Type B pancreatic cell (in vitro differentiated cells): ENCODE data around the gene GNLY. TPM values are rescaled to one million over a fixed set of nuclear protein-coding genes. Genes with fewer than 3 reads are reported as not detected.

Source experiments
- DNase-seq: peaks from one replicate; pipeline ENCODE4 v3.0.0; 2021; ENCODE audit warnings: mixed read lengths; ENCODE audit not compliant: unreplicated experiment; ENCODE audit errors: extremely low spot score
- H3K27ac Mint-ChIP-seq: 2 replicates; pipeline ENCODE4 v1.8.0; 2021; ENCODE audit warnings: mild to moderate bottlenecking, mixed read lengths
- H3K27me3 Mint-ChIP-seq: 2 replicates; pipeline ENCODE4 v1.8.0; 2021; ENCODE audit warnings: mixed read lengths
- H3K36me3 Mint-ChIP-seq: 2 replicates; pipeline ENCODE4 v1.8.0; 2021; ENCODE audit warnings: mixed read lengths
- H3K4me1 Mint-ChIP-seq: one replicate; pipeline ENCODE4 v1.8.0; 2021; ENCODE audit warnings: mixed read lengths; ENCODE audit not compliant: unreplicated experiment
- H3K4me3 Mint-ChIP-seq: 2 replicates; pipeline ENCODE4 v1.8.0; 2021; ENCODE audit warnings: mild to moderate bottlenecking, mixed read lengths
- H3K9me3 Mint-ChIP-seq: 2 replicates; pipeline ENCODE4 v1.8.0; 2021; ENCODE audit warnings: mixed read lengths
- CTCF ChIP-seq: fragments of 200-600 bp; sonication (generic); conservative IDR thresholded peaks from 2 replicates; pipeline ENCODE4 v1.5.0; 2021; ENCODE audit warnings: antibody characterized with exemption, mild to moderate bottlenecking
- total RNA-seq: library from RNA; stranded (reverse); gene quantifications from 2 replicates; pipeline ENCODE4 v1.2.1, GENCODE V29; 2021; ENCODE audit warnings: low replicate concordance

GNLY gene
- total RNA-seq, 1 donor from 2014 or later = not detected

GRCh38 chr2:85743304-85743978 is 49.3 kb downstream of the GNLY start:
- Mint-ChIP-seq H3K27me3 (peaks cover 39% of the 10 kb centered on the region), H3K36me3 (no peaks in the 10 kb centered on the region), H3K4me1 (peaks cover 46% of the 10 kb centered on the region), H3K4me3 (no peak overlapping the region), H3K9me3 (no peaks in the 10 kb centered on the region), H3K27ac (no peak overlapping the region)
- TF ChIP-seq CTCF = no peak
- no peak for DNase-seq

GRCh38 chr2:85744055-85744454 is 49.9 kb downstream of the GNLY start:
- peak overlapping the region; percentile 36 for H3K27ac Mint-ChIP-seq
- peaks cover 44% of the 10 kb centered on the region for H3K4me1 Mint-ChIP-seq
- no peak for TF ChIP-seq CTCF
- no peak for DNase-seq
- H3K9me3 Mint-ChIP-seq = no peaks in the 10 kb centered on the region
- no peak overlapping the region for H3K4me3 Mint-ChIP-seq
- H3K27me3 Mint-ChIP-seq = peaks cover 41% of the 10 kb centered on the region
- no peaks in the 10 kb centered on the region for H3K36me3 Mint-ChIP-seq

GRCh38 chr2:85744741-85745601 is 50.8 kb downstream of the GNLY start:
- peaks cover 45% of the 10 kb centered on the region for H3K27me3 Mint-ChIP-seq
- no peak for DNase-seq
- peak overlapping the region; percentile 55 for H3K27ac Mint-ChIP-seq
- H3K4me1 Mint-ChIP-seq = peaks cover 44% of the 10 kb centered on the region
- H3K4me3 Mint-ChIP-seq = peak overlapping the region; percentile 23
- H3K36me3 Mint-ChIP-seq = no peaks in the 10 kb centered on the region
- H3K9me3 Mint-ChIP-seq = no peaks in the 10 kb centered on the region
- no peak for TF ChIP-seq CTCF

- Mint-ChIP-seq H3K4me1 (peaks cover 44% of the 10 kb centered on the region), H3K27ac (no peak overlapping the region), H3K36me3 (no peaks in the 10 kb centered on the region), H3K4me3 (peak overlapping the region; percentile 23), H3K9me3 (no peaks in the 10 kb centered on the region), H3K27me3 (peaks cover 52% of the 10 kb centered on the region)
- no peak for TF ChIP-seq CTCF
- no peak for DNase-seq
Observed at GRCh38 chr2:85745619-85746018, 51.5 kb downstream of the GNLY start.

- TF ChIP-seq CTCF = no peak
- Mint-ChIP-seq H3K27me3 (peaks cover 59% of the 10 kb centered on the region), H3K4me1 (peaks cover 41% of the 10 kb centered on the region), H3K4me3 (no peak overlapping the region), H3K27ac (no peak overlapping the region), H3K36me3 (no peaks in the 10 kb centered on the region), H3K9me3 (no peaks in the 10 kb centered on the region)
- DNase-seq = no peak
Observed at GRCh38 chr2:85746321-85747004, 52.3 kb downstream of the GNLY start.
